GM15510 (cell line): ENCODE results near the gene LY6G5B.

Experiments used
- POLR2A ChIP-seq: IDR thresholded peaks from 3 replicates; pipeline ENCODE4 v1.6.1; 2011; ENCODE audit warnings: borderline replicate concordance; ENCODE audit not compliant: insufficient read length; ENCODE audit errors: extremely low read depth

LY6G5B gene

GRCh38 chr6:31657406-31658157 is 12.2 kb upstream of the LY6G5B start:
- TF ChIP-seq POLR2A, result no peak

- no peak for TF ChIP-seq POLR2A
These were observed 11.6 kb upstream of the LY6G5B start for GRCh38 chr6:31658158-31658688.

- no peak for TF ChIP-seq POLR2A
These were observed 10.7 kb upstream of the LY6G5B start for GRCh38 chr6:31658983-31659648.

- no peak for TF ChIP-seq POLR2A
These were observed 10.0 kb upstream of the LY6G5B start for GRCh38 chr6:31659649-31660380.

- TF ChIP-seq POLR2A, result peak; percentile 88
These were observed 9.2 kb upstream of the LY6G5B start, which contains the start of gene C6orf47 for GRCh38 chr6:31660381-31661261. Gene C6orf47 (minus strand): TSS chr6:31660778. CDS start chr6:31659947, 831 bp downstream.

- TF ChIP-seq POLR2A, result no peak
These were observed 8.3 kb upstream of the LY6G5B start for GRCh38 chr6:31661262-31662123.

- TF ChIP-seq POLR2A, result no peak
These were observed 7.6 kb upstream of the LY6G5B start for GRCh38 chr6:31662124-31662723.

GRCh38 chr6:31663126-31663960 is 6.4 kb upstream of the LY6G5B start:
- TF ChIP-seq POLR2A, result no peak

- TF ChIP-seq POLR2A, result no peak
These were observed 5.6 kb upstream of the LY6G5B start for GRCh38 chr6:31663961-31664789.

GRCh38 chr6:31664790-31665500 is 4.8 kb upstream of the LY6G5B start, which contains the start of gene GPANK1:
Gene GPANK1 (minus strand): TSS chr6:31664997. CDS start chr6:31664478, 519 bp downstream.
- TF ChIP-seq POLR2A, result peak; percentile 19
